K562 (cell line): ENCODE results near the gene HDLBP. TPM values are rescaled to one million over a fixed set of nuclear protein-coding genes. Genes with fewer than 3 reads are reported as not detected.
A peak's percentile ranks its signal among the peaks of the same experiment; 100 is the strongest.

Source experiments
- ILK ChIP-seq: fragments of 450-650 bp; IDR thresholded peaks from 2 replicates; pipeline ENCODE4 v1.6.1; 2016; ENCODE audit warnings: missing genetic modification characterization, low read depth, mild to moderate bottlenecking, missing compliant biosample characterization, moderate library complexity, borderline replicate concordance
- SAFB2 ChIP-seq: fragments of 200-400 bp; formaldehyde crosslinking; IDR thresholded peaks from 2 replicates; pipeline ENCODE4 v1.6.1; 2018; ENCODE audit warnings: borderline replicate concordance, low read length, low read depth, moderate library complexity; ENCODE audit not compliant: severe bottlenecking
- ZNF143 ChIP-seq: sonication (generic); formaldehyde crosslinking; IDR thresholded peaks from 2 replicates; pipeline ENCODE4 v1.9.0; 2022; ENCODE audit warnings: mild to moderate bottlenecking, missing genetic modification reagents
- ZNF239 ChIP-seq: fragments of 250-450 bp; sonication (Bioruptor Pico); IDR thresholded peaks from 2 replicates; pipeline ENCODE4 v1.4.0; 2020; ENCODE audit warnings: mild to moderate bottlenecking
- ZNF316 ChIP-seq: fragments of 450-650 bp; IDR thresholded peaks from 2 replicates; pipeline ENCODE4 v1.6.1; 2016
- ZNF324 ChIP-seq: fragments of 250-450 bp; sonication (Bioruptor Pico); IDR thresholded peaks from 2 replicates; pipeline ENCODE4 v1.4.0; 2020; ENCODE audit warnings: mild to moderate bottlenecking
- polyA plus RNA-seq, 8 experiments: library from polyadenylated mRNA; depleted of rRNA in 4 of 8; stranded (reverse) in 5 of 8; unstranded in 3 of 8; fragments of >200 nt; fragmentation: Nextera tagmentation in 2 of 8; fragmentation: Illumina TruSeq in 1 of 8; extraction: Ambion mirVana in 2 of 8; extraction: Trizol in 1 of 8; gene quantifications; 2 replicates each; pipeline versions ENCODE4 v1.2.1 to v1.2.3, GENCODE V29; 2011 to 2014; ENCODE audit warnings: inconsistent platforms in 1 of 8, missing spikeins in 1 of 8
- total RNA-seq, 7 experiments: library from RNA; depleted of rRNA in 6 of 7; stranded (reverse); fragments of >200 nt in 6 of 7; fragmentation: Illumina TruSeq in 2 of 7; extraction: Trizol in 2 of 7; gene quantifications; 2 replicates each; pipeline versions ENCODE4 v1.2.1 to v1.2.3, GENCODE V29; 2011 to 2021; ENCODE audit warnings: low replicate concordance in 1 of 7
- TF ChIP-seq, protein P1 (sequence below): fragments of 450-650 bp; IDR thresholded peaks from 2 replicates; pipeline ENCODE4 v1.6.1; 2016; ENCODE audit warnings: mild to moderate bottlenecking, moderate library complexity
- TF ChIP-seq, protein P2 (sequence below): sonication (generic); formaldehyde crosslinking; IDR thresholded peaks from 2 replicates; pipeline ENCODE4 v1.8.1; 2023; ENCODE audit warnings: mild to moderate bottlenecking, missing genetic modification reagents
- TF ChIP-seq, protein P3 (sequence below), 2 experiments: IDR thresholded peaks; 2 replicates each; pipeline ENCODE4 v1.6.1; 2011; ENCODE audit warnings: borderline replicate concordance in 1 of 2, control low read depth in 1 of 2, low read depth in 1 of 2, low read length in 1 of 2, mild to moderate bottlenecking in 1 of 2, mixed read lengths in 1 of 2, moderate library complexity in 1 of 2; ENCODE audit not compliant: insufficient read depth in 1 of 2, insufficient read length in 1 of 2, poor library complexity in 1 of 2, severe bottlenecking in 1 of 2; ENCODE audit errors: extremely low read depth in 1 of 2
- TF ChIP-seq, protein P4 (sequence below): fragments of 250-450 bp; sonication (Bioruptor Pico); IDR thresholded peaks from 2 replicates; pipeline ENCODE4 v1.4.0; 2020; ENCODE audit warnings: mild to moderate bottlenecking, moderate library complexity, borderline replicate concordance

Gene HDLBP
- total and polyA plus RNA-seq, 9 of the 15 experiments (the other 6 are each of a cell fraction or from before 2014, with no cell fraction given) = 24.4 to 378 (median 146) TPM

DNA sequence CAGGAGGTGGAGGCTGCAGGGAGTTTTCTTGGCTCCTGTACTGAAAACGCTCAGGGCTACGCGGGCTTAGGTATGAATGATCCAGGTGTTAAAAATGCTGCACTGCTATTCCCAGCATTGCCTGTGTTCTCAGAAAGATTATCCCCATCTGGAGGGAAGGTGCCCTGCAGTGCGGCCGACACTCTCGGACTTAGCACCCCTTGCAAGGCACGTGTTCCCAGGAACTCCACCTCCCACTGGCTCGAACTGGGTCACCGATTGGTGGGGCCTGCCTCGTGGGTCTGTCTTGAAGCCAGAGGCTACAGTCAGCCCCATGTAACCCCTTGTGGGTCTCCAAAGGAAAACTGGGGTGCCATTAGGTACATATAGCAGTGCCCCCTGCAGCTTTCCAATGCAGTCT lies 101.3 kb downstream of the HDLBP start (continued):
- TF ChIP-seq, protein P1, sequence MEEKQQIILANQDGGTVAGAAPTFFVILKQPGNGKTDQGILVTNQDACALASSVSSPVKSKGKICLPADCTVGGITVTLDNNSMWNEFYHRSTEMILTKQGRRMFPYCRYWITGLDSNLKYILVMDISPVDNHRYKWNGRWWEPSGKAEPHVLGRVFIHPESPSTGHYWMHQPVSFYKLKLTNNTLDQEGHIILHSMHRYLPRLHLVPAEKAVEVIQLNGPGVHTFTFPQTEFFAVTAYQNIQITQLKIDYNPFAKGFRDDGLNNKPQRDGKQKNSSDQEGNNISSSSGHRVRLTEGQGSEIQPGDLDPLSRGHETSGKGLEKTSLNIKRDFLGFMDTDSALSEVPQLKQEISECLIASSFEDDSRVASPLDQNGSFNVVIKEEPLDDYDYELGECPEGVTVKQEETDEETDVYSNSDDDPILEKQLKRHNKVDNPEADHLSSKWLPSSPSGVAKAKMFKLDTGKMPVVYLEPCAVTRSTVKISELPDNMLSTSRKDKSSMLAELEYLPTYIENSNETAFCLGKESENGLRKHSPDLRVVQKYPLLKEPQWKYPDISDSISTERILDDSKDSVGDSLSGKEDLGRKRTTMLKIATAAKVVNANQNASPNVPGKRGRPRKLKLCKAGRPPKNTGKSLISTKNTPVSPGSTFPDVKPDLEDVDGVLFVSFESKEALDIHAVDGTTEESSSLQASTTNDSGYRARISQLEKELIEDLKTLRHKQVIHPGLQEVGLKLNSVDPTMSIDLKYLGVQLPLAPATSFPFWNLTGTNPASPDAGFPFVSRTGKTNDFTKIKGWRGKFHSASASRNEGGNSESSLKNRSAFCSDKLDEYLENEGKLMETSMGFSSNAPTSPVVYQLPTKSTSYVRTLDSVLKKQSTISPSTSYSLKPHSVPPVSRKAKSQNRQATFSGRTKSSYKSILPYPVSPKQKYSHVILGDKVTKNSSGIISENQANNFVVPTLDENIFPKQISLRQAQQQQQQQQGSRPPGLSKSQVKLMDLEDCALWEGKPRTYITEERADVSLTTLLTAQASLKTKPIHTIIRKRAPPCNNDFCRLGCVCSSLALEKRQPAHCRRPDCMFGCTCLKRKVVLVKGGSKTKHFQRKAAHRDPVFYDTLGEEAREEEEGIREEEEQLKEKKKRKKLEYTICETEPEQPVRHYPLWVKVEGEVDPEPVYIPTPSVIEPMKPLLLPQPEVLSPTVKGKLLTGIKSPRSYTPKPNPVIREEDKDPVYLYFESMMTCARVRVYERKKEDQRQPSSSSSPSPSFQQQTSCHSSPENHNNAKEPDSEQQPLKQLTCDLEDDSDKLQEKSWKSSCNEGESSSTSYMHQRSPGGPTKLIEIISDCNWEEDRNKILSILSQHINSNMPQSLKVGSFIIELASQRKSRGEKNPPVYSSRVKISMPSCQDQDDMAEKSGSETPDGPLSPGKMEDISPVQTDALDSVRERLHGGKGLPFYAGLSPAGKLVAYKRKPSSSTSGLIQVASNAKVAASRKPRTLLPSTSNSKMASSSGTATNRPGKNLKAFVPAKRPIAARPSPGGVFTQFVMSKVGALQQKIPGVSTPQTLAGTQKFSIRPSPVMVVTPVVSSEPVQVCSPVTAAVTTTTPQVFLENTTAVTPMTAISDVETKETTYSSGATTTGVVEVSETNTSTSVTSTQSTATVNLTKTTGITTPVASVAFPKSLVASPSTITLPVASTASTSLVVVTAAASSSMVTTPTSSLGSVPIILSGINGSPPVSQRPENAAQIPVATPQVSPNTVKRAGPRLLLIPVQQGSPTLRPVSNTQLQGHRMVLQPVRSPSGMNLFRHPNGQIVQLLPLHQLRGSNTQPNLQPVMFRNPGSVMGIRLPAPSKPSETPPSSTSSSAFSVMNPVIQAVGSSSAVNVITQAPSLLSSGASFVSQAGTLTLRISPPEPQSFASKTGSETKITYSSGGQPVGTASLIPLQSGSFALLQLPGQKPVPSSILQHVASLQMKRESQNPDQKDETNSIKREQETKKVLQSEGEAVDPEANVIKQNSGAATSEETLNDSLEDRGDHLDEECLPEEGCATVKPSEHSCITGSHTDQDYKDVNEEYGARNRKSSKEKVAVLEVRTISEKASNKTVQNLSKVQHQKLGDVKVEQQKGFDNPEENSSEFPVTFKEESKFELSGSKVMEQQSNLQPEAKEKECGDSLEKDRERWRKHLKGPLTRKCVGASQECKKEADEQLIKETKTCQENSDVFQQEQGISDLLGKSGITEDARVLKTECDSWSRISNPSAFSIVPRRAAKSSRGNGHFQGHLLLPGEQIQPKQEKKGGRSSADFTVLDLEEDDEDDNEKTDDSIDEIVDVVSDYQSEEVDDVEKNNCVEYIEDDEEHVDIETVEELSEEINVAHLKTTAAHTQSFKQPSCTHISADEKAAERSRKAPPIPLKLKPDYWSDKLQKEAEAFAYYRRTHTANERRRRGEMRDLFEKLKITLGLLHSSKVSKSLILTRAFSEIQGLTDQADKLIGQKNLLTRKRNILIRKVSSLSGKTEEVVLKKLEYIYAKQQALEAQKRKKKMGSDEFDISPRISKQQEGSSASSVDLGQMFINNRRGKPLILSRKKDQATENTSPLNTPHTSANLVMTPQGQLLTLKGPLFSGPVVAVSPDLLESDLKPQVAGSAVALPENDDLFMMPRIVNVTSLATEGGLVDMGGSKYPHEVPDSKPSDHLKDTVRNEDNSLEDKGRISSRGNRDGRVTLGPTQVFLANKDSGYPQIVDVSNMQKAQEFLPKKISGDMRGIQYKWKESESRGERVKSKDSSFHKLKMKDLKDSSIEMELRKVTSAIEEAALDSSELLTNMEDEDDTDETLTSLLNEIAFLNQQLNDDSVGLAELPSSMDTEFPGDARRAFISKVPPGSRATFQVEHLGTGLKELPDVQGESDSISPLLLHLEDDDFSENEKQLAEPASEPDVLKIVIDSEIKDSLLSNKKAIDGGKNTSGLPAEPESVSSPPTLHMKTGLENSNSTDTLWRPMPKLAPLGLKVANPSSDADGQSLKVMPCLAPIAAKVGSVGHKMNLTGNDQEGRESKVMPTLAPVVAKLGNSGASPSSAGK = 0 out of 2 replicates have a peak, but pooled peaks have one; percentile 12
- TF ChIP-seq, protein P2, sequence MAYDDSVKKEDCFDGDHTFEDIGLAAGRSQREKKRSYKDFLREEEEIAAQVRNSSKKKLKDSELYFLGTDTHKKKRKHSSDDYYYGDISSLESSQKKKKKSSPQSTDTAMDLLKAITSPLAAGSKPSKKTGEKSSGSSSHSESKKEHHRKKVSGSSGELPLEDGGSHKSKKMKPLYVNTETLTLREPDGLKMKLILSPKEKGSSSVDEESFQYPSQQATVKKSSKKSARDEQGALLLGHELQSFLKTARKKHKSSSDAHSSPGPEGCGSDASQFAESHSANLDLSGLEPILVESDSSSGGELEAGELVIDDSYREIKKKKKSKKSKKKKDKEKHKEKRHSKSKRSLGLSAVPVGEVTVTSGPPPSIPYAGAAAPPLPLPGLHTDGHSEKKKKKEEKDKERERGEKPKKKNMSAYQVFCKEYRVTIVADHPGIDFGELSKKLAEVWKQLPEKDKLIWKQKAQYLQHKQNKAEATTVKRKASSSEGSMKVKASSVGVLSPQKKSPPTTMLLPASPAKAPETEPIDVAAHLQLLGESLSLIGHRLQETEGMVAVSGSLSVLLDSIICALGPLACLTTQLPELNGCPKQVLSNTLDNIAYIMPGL (CRISPR knock-in tag) = no peak
- TF ChIP-seq ZNF324 = no peak
- TF ChIP-seq, protein P3, sequence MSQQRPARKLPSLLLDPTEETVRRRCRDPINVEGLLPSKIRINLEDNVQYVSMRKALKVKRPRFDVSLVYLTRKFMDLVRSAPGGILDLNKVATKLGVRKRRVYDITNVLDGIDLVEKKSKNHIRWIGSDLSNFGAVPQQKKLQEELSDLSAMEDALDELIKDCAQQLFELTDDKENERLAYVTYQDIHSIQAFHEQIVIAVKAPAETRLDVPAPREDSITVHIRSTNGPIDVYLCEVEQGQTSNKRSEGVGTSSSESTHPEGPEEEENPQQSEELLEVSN (IDR thresholded peaks at IDR 0.05; ENCODE audit: borderline replicate concordance in 1 of 2, extremely low read depth in 1 of 2, insufficient read depth in 1 of 2, insufficient read length in 1 of 2, low read depth in 1 of 2, low read length in 1 of 2, poor library complexity in 1 of 2, severe bottlenecking in 1 of 2) = peak in 1 of 2 experiments; percentile 58
- no peak for TF ChIP-seq SAFB2
- no peak for TF ChIP-seq ZNF316
- TF ChIP-seq, protein P4, sequence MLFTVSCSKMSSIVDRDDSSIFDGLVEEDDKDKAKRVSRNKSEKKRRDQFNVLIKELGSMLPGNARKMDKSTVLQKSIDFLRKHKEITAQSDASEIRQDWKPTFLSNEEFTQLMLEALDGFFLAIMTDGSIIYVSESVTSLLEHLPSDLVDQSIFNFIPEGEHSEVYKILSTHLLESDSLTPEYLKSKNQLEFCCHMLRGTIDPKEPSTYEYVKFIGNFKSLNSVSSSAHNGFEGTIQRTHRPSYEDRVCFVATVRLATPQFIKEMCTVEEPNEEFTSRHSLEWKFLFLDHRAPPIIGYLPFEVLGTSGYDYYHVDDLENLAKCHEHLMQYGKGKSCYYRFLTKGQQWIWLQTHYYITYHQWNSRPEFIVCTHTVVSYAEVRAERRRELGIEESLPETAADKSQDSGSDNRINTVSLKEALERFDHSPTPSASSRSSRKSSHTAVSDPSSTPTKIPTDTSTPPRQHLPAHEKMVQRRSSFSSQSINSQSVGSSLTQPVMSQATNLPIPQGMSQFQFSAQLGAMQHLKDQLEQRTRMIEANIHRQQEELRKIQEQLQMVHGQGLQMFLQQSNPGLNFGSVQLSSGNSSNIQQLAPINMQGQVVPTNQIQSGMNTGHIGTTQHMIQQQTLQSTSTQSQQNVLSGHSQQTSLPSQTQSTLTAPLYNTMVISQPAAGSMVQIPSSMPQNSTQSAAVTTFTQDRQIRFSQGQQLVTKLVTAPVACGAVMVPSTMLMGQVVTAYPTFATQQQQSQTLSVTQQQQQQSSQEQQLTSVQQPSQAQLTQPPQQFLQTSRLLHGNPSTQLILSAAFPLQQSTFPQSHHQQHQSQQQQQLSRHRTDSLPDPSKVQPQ (CRISPR knock-in tag) = no peak
- no peak for TF ChIP-seq ZNF143 (CRISPR knock-in tag)
- TF ChIP-seq ILK = no peak
- TF ChIP-seq ZNF239 (CRISPR knock-in tag) = no peak
